ENCODE data around the gene OBP2B. TPM values are rescaled to one million over a fixed set of nuclear protein-coding genes. Genes with fewer than 3 reads are reported as not detected.

OBP2B gene
- polyA plus RNA-seq, 3 donors: not detected

- no peak for DNase-seq
These were observed 39.9 kb downstream of the OBP2B start for GRCh38 chr9:133169102-133169501.

GRCh38 chr9:133168432-133168831, 40.6 kb downstream of the OBP2B start:
- Mint-ChIP-seq H3K4me3 (no peak overlapping the region), H3K4me1 (peaks cover 5% of the 10 kb centered on the region), H3K27ac (peak overlapping the region in 1 of 7 donors; percentile 7), H3K36me3 (no peaks in the 10 kb centered on the region), H3K27me3 (ENCODE audit: low read depth in 3 of 3) (peaks cover 4 to 25% (median 15%) of the 10 kb centered on the region in 3 donors), H3K9me3 (peaks cover 0 to 6% (median 0%) of the 10 kb centered on the region in 7 donors)
- no peaks in the 10 kb centered on the region for H4K20me1 ChIP-seq (ENCODE audit: insufficient read depth, low read length)
- no peak for TF ChIP-seq CTCF (IDR thresholded peaks at IDR 0.05)
- 86% methylated on average over 3 of the region's 6 CpGs for WGBS (ENCODE audit: insufficient coverage)
- H3K27ac ChIP-seq (ENCODE audit: low read depth in 1 of 2, low read length in 2 of 2): no peak overlapping the region
- no peak overlapping the region for H2AFZ ChIP-seq (ENCODE audit: insufficient read depth, low read depth, low read length, poor library complexity, severe bottlenecking)
- no peak overlapping the region for H3K9ac ChIP-seq (ENCODE audit: insufficient read depth, low read length, poor library complexity, severe bottlenecking)
- no peaks in the 10 kb centered on the region for H3K9me3 ChIP-seq (replicated peaks in 1 of 2; ENCODE audit: control insufficient read depth in 1 of 2, insufficient read depth in 1 of 2, low read length in 2 of 2)
- DNase-seq: no peak
- H3K36me3 ChIP-seq (replicated peaks in 1 of 2; ENCODE audit: control insufficient read depth in 1 of 2, insufficient read depth in 2 of 2, low read length in 2 of 2): no peaks in the 10 kb centered on the region
- no peak overlapping the region for H3K4me3 ChIP-seq (replicated peaks in 1 of 3; ENCODE audit: low read depth in 2 of 3, low read length in 3 of 3)
- peaks cover 6 to 8% of the 10 kb centered on the region in 2 donors for H3K4me1 ChIP-seq (ENCODE audit: control insufficient read depth in 1 of 2, insufficient read depth in 2 of 2, low read length in 2 of 2)
- H3K79me2 ChIP-seq (ENCODE audit: insufficient read depth, low read length): peaks cover under 1% of the 10 kb centered on the region
- no peak overlapping the region for H3K4me2 ChIP-seq (replicated peaks; ENCODE audit: extremely low read depth, low read length, poor library complexity, severe bottlenecking)
- peaks cover 0 to 6% of the 10 kb centered on the region in 2 donors for H3K27me3 ChIP-seq (ENCODE audit: control insufficient read depth in 2 of 2, insufficient read depth in 2 of 2, low read length in 2 of 2)
- intact Hi-C loops (cut with micrococcal nuclease): no loop called here

More at GRCh38 chr9:133169102-133169501, 39.9 kb downstream of the OBP2B start:
- H3K9me3 Mint-ChIP-seq: peaks cover 0 to 6% (median 0%) of the 10 kb centered on the region in 7 donors
- Histone ChIP-seq H3K27me3 (ENCODE audit: control insufficient read depth in 2 of 2, insufficient read depth in 2 of 2, low read length in 2 of 2) (peaks cover 0 to 6% of the 10 kb centered on the region in 2 donors), H3K4me2 (replicated peaks; ENCODE audit: extremely low read depth, low read length, poor library complexity, severe bottlenecking) (no peak overlapping the region), H3K27ac (ENCODE audit: low read depth in 1 of 2, low read length in 2 of 2) (no peak overlapping the region), H4K20me1 (ENCODE audit: insufficient read depth, low read length) (no peaks in the 10 kb centered on the region), H3K4me3 (replicated peaks in 1 of 3; ENCODE audit: low read depth in 2 of 3, low read length in 3 of 3) (no peak overlapping the region), H3K4me1 (ENCODE audit: control insufficient read depth in 1 of 2, insufficient read depth in 2 of 2, low read length in 2 of 2) (peaks cover 3 to 4% of the 10 kb centered on the region in 2 donors), H3K9ac (ENCODE audit: insufficient read depth, low read length, poor library complexity, severe bottlenecking) (no peak overlapping the region), H2AFZ (ENCODE audit: insufficient read depth, low read depth, low read length, poor library complexity, severe bottlenecking) (no peak overlapping the region), H3K9me3 (replicated peaks in 1 of 2; ENCODE audit: control insufficient read depth in 1 of 2, insufficient read depth in 1 of 2, low read length in 2 of 2) (no peaks in the 10 kb centered on the region), H3K36me3 (replicated peaks in 1 of 2; ENCODE audit: control insufficient read depth in 1 of 2, insufficient read depth in 2 of 2, low read length in 2 of 2) (no peaks in the 10 kb centered on the region), H3K79me2 (ENCODE audit: insufficient read depth, low read length) (no peaks in the 10 kb centered on the region)
- no peak for TF ChIP-seq CTCF (IDR thresholded peaks at IDR 0.05)
- peaks cover 3% of the 10 kb centered on the region for H3K4me1 Mint-ChIP-seq
- H3K27ac Mint-ChIP-seq: no peak overlapping the region
- no peak overlapping the region for H3K4me3 Mint-ChIP-seq
- intact Hi-C loops (cut with micrococcal nuclease): no loop called here
- 98% methylated on average over 7 of the region's 13 CpGs for WGBS (ENCODE audit: insufficient coverage)
- H3K36me3 Mint-ChIP-seq: no peaks in the 10 kb centered on the region
- H3K27me3 Mint-ChIP-seq (ENCODE audit: low read depth in 3 of 3): peaks cover 4 to 24% (median 15%) of the 10 kb centered on the region in 3 donors
